DND-41 (cell line): Measurements from ENCODE around the gene KLK6.

Source experiments
- EZH2 ChIP-seq: IDR thresholded peaks from 3 replicates; pipeline ENCODE4 v1.6.1; 2012; ENCODE audit warnings: borderline replicate concordance, low read depth, mild to moderate bottlenecking, moderate library complexity, low read length, inconsistent platforms; ENCODE audit not compliant: severe bottlenecking
- TF ChIP-seq, protein P1 (sequence below): IDR thresholded peaks from 2 replicates; pipeline ENCODE4 v1.5.1; 2012; ENCODE audit warnings: borderline replicate concordance, low read length, moderate library complexity, mild to moderate bottlenecking; ENCODE audit not compliant: poor library complexity, severe bottlenecking; ENCODE audit errors: extremely low read depth

DNA sequence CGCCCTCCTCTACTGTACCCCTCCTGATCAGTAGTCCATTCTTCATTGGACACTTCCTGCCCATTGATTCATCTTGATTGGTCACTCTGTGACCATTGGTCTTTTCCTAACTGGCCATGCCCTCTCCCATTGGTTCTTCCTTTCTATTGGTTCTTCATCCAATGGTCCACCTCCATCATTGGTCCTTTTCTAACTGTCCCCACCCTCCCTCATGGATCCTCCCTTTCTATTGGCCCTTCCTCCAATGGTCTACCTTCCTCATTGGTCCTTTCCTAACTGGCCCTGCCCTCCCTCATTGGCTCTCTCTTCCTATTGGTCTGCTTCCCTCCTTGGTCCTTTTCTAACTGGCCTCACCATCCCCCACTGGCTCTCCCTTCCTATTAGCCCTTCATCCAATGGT lies 7.1 kb downstream of the KLK6 start:
- TF ChIP-seq, protein P1, sequence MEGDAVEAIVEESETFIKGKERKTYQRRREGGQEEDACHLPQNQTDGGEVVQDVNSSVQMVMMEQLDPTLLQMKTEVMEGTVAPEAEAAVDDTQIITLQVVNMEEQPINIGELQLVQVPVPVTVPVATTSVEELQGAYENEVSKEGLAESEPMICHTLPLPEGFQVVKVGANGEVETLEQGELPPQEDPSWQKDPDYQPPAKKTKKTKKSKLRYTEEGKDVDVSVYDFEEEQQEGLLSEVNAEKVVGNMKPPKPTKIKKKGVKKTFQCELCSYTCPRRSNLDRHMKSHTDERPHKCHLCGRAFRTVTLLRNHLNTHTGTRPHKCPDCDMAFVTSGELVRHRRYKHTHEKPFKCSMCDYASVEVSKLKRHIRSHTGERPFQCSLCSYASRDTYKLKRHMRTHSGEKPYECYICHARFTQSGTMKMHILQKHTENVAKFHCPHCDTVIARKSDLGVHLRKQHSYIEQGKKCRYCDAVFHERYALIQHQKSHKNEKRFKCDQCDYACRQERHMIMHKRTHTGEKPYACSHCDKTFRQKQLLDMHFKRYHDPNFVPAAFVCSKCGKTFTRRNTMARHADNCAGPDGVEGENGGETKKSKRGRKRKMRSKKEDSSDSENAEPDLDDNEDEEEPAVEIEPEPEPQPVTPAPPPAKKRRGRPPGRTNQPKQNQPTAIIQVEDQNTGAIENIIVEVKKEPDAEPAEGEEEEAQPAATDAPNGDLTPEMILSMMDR = no peak
- no peak for TF ChIP-seq EZH2
